DOHH2 (cell line): Measurements from ENCODE around the gene ABCG8.

Source experiments
- H3F3A ChIP-seq: fragments of 200-600 bp; sonication (generic), shearing (Covaris generic); 2 replicates; pipeline ENCODE4 v1.6.0; 2016; ENCODE audit warnings: antibody characterized with exemption, mild to moderate bottlenecking; ENCODE audit not compliant: control insufficient read depth, insufficient read depth
- H3K27ac ChIP-seq: fragments of 200-600 bp; sonication (generic); 2 replicates; pipeline ENCODE4 v1.5.1; 2014; ENCODE audit warnings: low read depth, mild to moderate bottlenecking, low read length, moderate library complexity
- H3K27me3 ChIP-seq: fragments of 200-600 bp; sonication (generic); 2 replicates; pipeline ENCODE4 v1.6.1; 2014; ENCODE audit warnings: mild to moderate bottlenecking, low read length, mixed read lengths; ENCODE audit not compliant: control insufficient read depth
- H3K36me3 ChIP-seq: fragments of 200-600 bp; sonication (generic); 2 replicates; pipeline ENCODE4 v1.6.1; 2014; ENCODE audit warnings: mild to moderate bottlenecking, low read length, moderate library complexity, mixed read lengths; ENCODE audit not compliant: control insufficient read depth
- H3K4me1 ChIP-seq: fragments of 200-600 bp; sonication (generic); 2 replicates; pipeline ENCODE4 v1.6.1; 2014; ENCODE audit warnings: mild to moderate bottlenecking, low read length, mixed read lengths; ENCODE audit not compliant: control insufficient read depth
- H3K4me2 ChIP-seq: fragments of 200-600 bp; sonication (generic); 2 replicates; pipeline ENCODE4 v1.6.0; 2014; ENCODE audit warnings: mild to moderate bottlenecking, low read length, moderate library complexity
- H3K4me3 ChIP-seq: fragments of 200-600 bp; sonication (generic); 2 replicates; pipeline ENCODE4 v1.5.1; 2014; ENCODE audit warnings: mild to moderate bottlenecking, low read length, mixed read lengths
- H3K79me2 ChIP-seq: fragments of 200-600 bp; sonication (generic); 2 replicates; pipeline ENCODE4 v1.6.1; 2014; ENCODE audit warnings: mild to moderate bottlenecking, low read length, mixed read lengths; ENCODE audit not compliant: control insufficient read depth
- H3K9me2 ChIP-seq: fragments of 200-600 bp; sonication (generic); replicated peaks from 2 replicates; pipeline ENCODE4 v1.6.1; 2014; ENCODE audit warnings: mild to moderate bottlenecking, low read length, mixed read lengths; ENCODE audit not compliant: control insufficient read depth
- H3K9me3 ChIP-seq: fragments of 200-600 bp; sonication (generic); 2 replicates; pipeline ENCODE4 v1.6.1; 2014; ENCODE audit warnings: antibody characterized with exemption, low read length, mixed read lengths; ENCODE audit not compliant: control insufficient read depth, insufficient read depth
- H4K20me1 ChIP-seq: fragments of 200-600 bp; sonication (generic); 2 replicates; pipeline ENCODE4 v1.6.0; 2014; ENCODE audit warnings: low read depth, mild to moderate bottlenecking, antibody characterized with exemption, low read length, moderate library complexity; ENCODE audit not compliant: control insufficient read depth, insufficient read depth
- EZH2phosphoT487 ChIP-seq: fragments of 200-600 bp; sonication (generic); IDR thresholded peaks from 2 replicates; pipeline ENCODE4 v1.6.1; 2017; ENCODE audit warnings: borderline replicate concordance, mild to moderate bottlenecking, antibody characterized with exemption, low read length, moderate library complexity, mixed read lengths
- TF ChIP-seq, protein P1 (sequence below): fragments of 200-600 bp; sonication (generic); IDR thresholded peaks from one replicate; pipeline ENCODE4 v1.5.1; 2014; ENCODE audit warnings: antibody characterized with exemption, mild to moderate bottlenecking, low read depth, low read length; ENCODE audit not compliant: poor library complexity, severe bottlenecking

Gene ABCG8

DNA sequence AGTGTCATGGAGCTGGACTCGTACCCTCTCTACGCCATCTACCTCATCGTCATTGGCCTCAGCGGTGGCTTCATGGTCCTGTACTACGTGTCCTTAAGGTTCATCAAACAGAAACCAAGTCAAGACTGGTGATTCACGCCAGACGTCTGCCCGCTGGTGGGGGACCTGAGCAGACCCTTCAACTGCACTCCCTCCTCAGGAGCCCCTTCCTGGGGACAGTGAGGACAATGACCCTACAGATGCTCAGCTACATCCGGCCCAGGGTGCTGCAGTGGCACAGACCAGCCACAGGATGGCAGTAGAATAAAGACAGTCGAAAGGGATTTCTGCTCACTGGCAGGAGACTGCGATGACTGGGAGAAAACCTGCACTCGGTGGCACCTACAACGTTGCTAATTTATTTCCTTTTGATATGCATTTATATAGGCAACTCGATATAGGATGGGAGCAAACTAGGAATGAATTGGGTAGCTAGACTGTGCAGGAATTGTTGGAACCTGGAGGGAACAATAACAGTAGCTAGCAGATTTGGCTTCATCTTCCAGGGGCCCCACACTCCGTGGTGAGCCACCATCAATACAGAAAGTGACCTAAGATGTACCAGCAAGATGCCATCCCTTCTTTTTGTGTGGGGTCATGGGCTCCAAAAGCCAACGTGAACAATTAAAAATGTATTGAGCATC, 39.2 kb downstream of the ABCG8 start:
- Histone ChIP-seq H3K4me2 (no peak overlapping the region), H3K79me2 (no peaks in the 10 kb centered on the region), H3K27ac (no peak overlapping the region), H3K4me3 (no peak overlapping the region), H3K9me3 (no peaks in the 10 kb centered on the region), H3F3A (0 out of 2 replicates have a peak, but pooled peaks cover 2% of the 10 kb centered on the region), H3K4me1 (no peaks in the 10 kb centered on the region), H3K27me3 (no peaks in the 10 kb centered on the region), H3K36me3 (no peaks in the 10 kb centered on the region), H4K20me1 (no peaks in the 10 kb centered on the region), H3K9me2 (no peaks in the 10 kb centered on the region)
- TF ChIP-seq, protein P1, sequence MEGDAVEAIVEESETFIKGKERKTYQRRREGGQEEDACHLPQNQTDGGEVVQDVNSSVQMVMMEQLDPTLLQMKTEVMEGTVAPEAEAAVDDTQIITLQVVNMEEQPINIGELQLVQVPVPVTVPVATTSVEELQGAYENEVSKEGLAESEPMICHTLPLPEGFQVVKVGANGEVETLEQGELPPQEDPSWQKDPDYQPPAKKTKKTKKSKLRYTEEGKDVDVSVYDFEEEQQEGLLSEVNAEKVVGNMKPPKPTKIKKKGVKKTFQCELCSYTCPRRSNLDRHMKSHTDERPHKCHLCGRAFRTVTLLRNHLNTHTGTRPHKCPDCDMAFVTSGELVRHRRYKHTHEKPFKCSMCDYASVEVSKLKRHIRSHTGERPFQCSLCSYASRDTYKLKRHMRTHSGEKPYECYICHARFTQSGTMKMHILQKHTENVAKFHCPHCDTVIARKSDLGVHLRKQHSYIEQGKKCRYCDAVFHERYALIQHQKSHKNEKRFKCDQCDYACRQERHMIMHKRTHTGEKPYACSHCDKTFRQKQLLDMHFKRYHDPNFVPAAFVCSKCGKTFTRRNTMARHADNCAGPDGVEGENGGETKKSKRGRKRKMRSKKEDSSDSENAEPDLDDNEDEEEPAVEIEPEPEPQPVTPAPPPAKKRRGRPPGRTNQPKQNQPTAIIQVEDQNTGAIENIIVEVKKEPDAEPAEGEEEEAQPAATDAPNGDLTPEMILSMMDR, result peak; percentile 96
- no peak for TF ChIP-seq EZH2phosphoT487

DNA sequence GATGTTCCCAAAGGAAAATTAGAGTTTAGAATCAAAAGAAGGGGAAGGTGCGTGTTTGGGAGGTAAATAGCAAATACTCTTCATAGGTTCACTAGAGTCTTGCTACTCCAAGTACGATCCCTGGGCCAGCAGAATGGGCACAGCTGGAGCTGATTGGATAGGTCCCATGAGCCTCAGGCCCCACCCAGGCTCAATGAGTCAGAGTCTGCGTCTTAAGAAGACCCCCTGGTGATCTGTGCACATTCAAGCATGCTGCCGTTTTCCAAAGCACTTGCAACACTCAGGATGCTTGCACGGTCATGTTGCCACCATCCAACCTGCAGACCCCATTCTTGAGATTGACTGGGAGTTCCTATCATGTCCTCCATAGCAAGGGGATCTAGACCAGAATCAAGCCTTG, 40.5 kb downstream of the ABCG8 start:
- TF ChIP-seq, protein P1, result no peak
- no peak for TF ChIP-seq EZH2phosphoT487
- no peak overlapping the region for H3K27ac ChIP-seq
- H3K27me3 ChIP-seq, result no peaks in the 10 kb centered on the region
- no peaks in the 10 kb centered on the region for H3K4me1 ChIP-seq
- no peaks in the 10 kb centered on the region for H3K36me3 ChIP-seq
- no peaks in the 10 kb centered on the region for H3K9me2 ChIP-seq
- H4K20me1 ChIP-seq, result no peaks in the 10 kb centered on the region
- H3K4me2 ChIP-seq, result no peak overlapping the region
- no peak overlapping the region for H3K4me3 ChIP-seq
- H3F3A ChIP-seq, result 0 out of 2 replicates have a peak, but pooled peaks cover 2% of the 10 kb centered on the region
- no peaks in the 10 kb centered on the region for H3K79me2 ChIP-seq
- no peaks in the 10 kb centered on the region for H3K9me3 ChIP-seq

- Histone ChIP-seq H3K4me3 (no peak overlapping the region), H3K4me2 (no peak overlapping the region), H3K9me2 (no peaks in the 10 kb centered on the region), H3F3A (peaks cover 5% of the 10 kb centered on the region; the same call in 1 of the 2 replicates), H3K4me1 (no peaks in the 10 kb centered on the region), H4K20me1 (no peaks in the 10 kb centered on the region), H3K36me3 (no peaks in the 10 kb centered on the region), H3K79me2 (no peaks in the 10 kb centered on the region), H3K27me3 (no peaks in the 10 kb centered on the region), H3K9me3 (no peaks in the 10 kb centered on the region), H3K27ac (no peak overlapping the region)
- TF ChIP-seq, protein P1, result no peak
- no peak for TF ChIP-seq EZH2phosphoT487
Measured at GRCh38 chr2:43880471-43880870, 41.7 kb downstream of the ABCG8 start.
